ENCODE results near the gene KRT84. TPM values are rescaled to one million over a fixed set of nuclear protein-coding genes. Genes with fewer than 3 reads are reported as not detected.

Gene KRT84
- total RNA-seq, 1 donor from 2014 or later, result not detected

GRCh38 chr12:52344111-52344510 is 41.3 kb downstream of the KRT84 start:
- intact Hi-C loops (cut with micrococcal nuclease), result no loop called here

- intact Hi-C loops (cut with micrococcal nuclease), result no loop called here
Observed at GRCh38 chr12:52343550-52343949, 41.9 kb downstream of the KRT84 start.

- intact Hi-C loops (cut with micrococcal nuclease), result no loop called here
Observed at GRCh38 chr12:52342781-52343490, 42.5 kb downstream of the KRT84 start.

- intact Hi-C loops (cut with micrococcal nuclease), result no loop called here
Observed at GRCh38 chr12:52341066-52341580, 44.3 kb downstream of the KRT84 start.

- intact Hi-C loops (cut with micrococcal nuclease), result no loop called here
Observed at GRCh38 chr12:52338241-52338960, 47.1 kb downstream of the KRT84 start.

GRCh38 chr12:52337054-52337453 is 48.4 kb downstream of the KRT84 start:
- intact Hi-C loops (cut with micrococcal nuclease), result no loop called here

GRCh38 chr12:52336641-52337040 is 48.8 kb downstream of the KRT84 start:
- intact Hi-C loops (cut with micrococcal nuclease), result no loop called here

GRCh38 chr12:52335598-52336262 is 49.7 kb downstream of the KRT84 start:
- intact Hi-C loops (cut with micrococcal nuclease), result no loop called here

- intact Hi-C loops (cut with micrococcal nuclease), result no loop called here
Observed at GRCh38 chr12:52334185-52334584, 51.3 kb downstream of the KRT84 start.

GRCh38 chr12:52333321-52333720 is 52.1 kb downstream of the KRT84 start:
- intact Hi-C loops (cut with micrococcal nuclease), result no loop called here

- intact Hi-C loops (cut with micrococcal nuclease), result no loop called here
Observed at GRCh38 chr12:52332381-52332780, 53.1 kb downstream of the KRT84 start.

GRCh38 chr12:52331833-52332232 is 53.6 kb downstream of the KRT84 start:
- intact Hi-C loops (cut with micrococcal nuclease), result no loop called here

GRCh38 chr12:52331039-52331438 is 54.4 kb downstream of the KRT84 start:
- intact Hi-C loops (cut with micrococcal nuclease), result no loop called here

- intact Hi-C loops (cut with micrococcal nuclease), result loop anchor here (1.0 kb wide), 2 partner anchors 172 to 176 kb away; no protein-coding TSS in a partner anchor
Observed at GRCh38 chr12:52327830-52328500, 57.5 kb downstream of the KRT84 start.

Other genes with a start within 250 kb of the KRT84 start
- gene KRT80, start 193.6 kb downstream of the KRT84 start, total RNA-seq, result not detected in 2 replicates
- gene KRT7, start 152.4 kb downstream of the KRT84 start, total RNA-seq, result 5.3 and 8.3 TPM in 2 replicates
- gene KRT86, start 111.0 kb downstream of the KRT84 start, total RNA-seq, result 0.48 and 0.50 TPM in 2 replicates
- 0.11 TPM in 1 of 2 replicates, not detected in the other for gene KRT81, start 94.1 kb downstream of the KRT84 start, total RNA-seq
- gene KRT83, start 64.3 kb downstream of the KRT84 start, total RNA-seq, result not detected in 2 replicates
- not detected in 2 replicates for gene KRT85, start 18.2 kb downstream of the KRT84 start, total RNA-seq
- not detected in 2 replicates for gene KRT82, start 20.7 kb upstream of the KRT84 start, total RNA-seq
- not detected in 2 replicates for gene KRT75, start 48.7 kb upstream of the KRT84 start, total RNA-seq
- gene KRT6B, start 66.5 kb upstream of the KRT84 start, total RNA-seq, result not detected in 2 replicates
- gene KRT6C, start 88.2 kb upstream of the KRT84 start, total RNA-seq, result not detected in 2 replicates
- not detected in 2 replicates for gene KRT6A, start 107.6 kb upstream of the KRT84 start, total RNA-seq
- gene KRT5, start 134.7 kb upstream of the KRT84 start, total RNA-seq, result not detected in 2 replicates
- not detected in 2 replicates for gene KRT71, start 167.5 kb upstream of the KRT84 start, total RNA-seq
- gene KRT74, start 188.2 kb upstream of the KRT84 start, total RNA-seq, result not detected in 2 replicates
- gene KRT72, start 215.8 kb upstream of the KRT84 start, total RNA-seq, result 0.27 and 0.30 TPM in 2 replicates
- 0.25 and 0.34 TPM in 2 replicates for gene KRT73, start 232.9 kb upstream of the KRT84 start, total RNA-seq